Stimulated activated naive CD4-positive, alpha-beta T cell treated with Interleukin-2 at 50 U/mL for 16 hours (primary cell): Measurements from ENCODE around the gene TBC1D5.
"Not testable (repeated sequence)": the region's sequence is repeated elsewhere in the genome, so short reads cannot be mapped to it uniquely, and the experiment has no call there.

Experiments
- DNase-seq: peaks from one replicate; lab custom pipeline; 2025; lab: John Stamatoyannopoulos, UW

TBC1D5 gene

GRCh38 chr3:17402442-17402841 lies 340.0 kb downstream of the TBC1D5 start:
- no peak for DNase-seq

DNA sequence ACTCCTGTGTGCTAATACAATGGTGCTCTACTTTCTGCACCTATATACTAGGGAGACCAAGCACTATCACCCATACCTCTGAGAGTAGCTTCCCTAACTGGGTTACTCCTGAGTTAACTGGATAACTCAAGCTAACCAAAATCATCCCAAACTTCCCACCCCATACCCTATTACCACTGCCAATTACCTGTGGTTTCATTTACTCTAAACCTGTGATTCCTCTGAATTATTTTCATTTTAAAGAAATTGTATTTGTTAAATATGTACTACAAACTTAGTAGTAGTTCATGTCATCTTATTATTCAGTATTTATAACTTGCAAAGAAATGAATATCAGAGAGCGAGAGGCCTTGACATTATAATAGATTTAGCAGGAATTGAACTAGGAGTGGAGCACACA lies 340.5 kb downstream of the TBC1D5 start:
- no peak for DNase-seq

GRCh38 chr3:17399586-17399985 lies 342.8 kb downstream of the TBC1D5 start:
- DNase-seq: no peak

- DNase-seq: no peak
Observed at GRCh38 chr3:17398959-17399551, 343.4 kb downstream of the TBC1D5 start.

- DNase-seq: no peak
Observed at GRCh38 chr3:17396036-17396435, 346.4 kb downstream of the TBC1D5 start.

DNA sequence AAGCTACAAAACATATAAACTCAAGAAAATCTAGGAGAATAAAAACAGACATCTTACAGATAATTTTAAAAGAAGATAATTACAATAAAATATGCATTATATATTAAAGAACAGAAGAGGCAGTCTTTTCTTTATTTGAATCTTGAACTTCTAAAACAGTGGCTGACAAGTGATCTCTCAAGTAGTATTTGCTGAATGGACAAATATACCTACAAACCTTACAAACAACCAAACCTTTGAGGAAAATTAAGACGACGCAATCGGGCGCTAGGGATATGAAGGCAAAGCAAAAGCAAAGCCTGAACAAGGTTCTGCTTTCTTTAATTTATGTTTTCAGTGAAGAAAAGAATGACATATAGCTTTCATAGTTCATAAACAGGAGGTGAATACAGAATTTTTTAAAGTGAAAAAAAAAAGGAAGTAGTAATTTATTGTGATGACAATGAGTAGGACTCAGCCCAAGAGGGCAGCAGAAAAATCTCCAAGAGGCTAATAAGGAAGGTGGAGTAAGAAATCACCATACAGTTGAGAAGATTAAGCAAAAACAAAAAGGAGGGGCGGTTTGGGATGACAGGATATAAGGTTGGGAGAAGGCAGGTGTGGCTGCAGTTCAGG lies 347.8 kb downstream of the TBC1D5 start:
- DNase-seq: no peak

GRCh38 chr3:17392516-17392915 lies 349.9 kb downstream of the TBC1D5 start:
- DNase-seq: not testable (repeated sequence)

- no peak for DNase-seq
Observed at GRCh38 chr3:17390785-17391184, 351.6 kb downstream of the TBC1D5 start.

DNA sequence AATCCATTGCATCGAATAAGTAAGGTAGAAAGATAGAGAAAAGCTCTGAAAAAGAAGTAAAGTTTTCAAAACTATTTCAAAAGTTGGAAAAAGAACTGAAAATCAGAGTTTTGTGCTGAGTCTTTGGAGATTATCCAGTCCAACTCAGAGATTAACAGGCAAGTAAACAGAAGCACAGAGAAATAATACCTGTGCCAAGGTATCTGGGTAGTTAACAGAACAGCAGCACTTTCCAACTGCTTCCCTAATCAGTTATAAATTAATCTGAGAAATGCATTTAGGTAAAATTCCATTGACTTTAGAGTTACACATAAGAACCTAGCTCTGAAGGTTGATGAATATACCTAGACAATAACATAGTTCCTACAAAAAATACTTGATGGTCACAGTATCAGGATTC lies 355.3 kb downstream of the TBC1D5 start:
- no peak for DNase-seq

DNA sequence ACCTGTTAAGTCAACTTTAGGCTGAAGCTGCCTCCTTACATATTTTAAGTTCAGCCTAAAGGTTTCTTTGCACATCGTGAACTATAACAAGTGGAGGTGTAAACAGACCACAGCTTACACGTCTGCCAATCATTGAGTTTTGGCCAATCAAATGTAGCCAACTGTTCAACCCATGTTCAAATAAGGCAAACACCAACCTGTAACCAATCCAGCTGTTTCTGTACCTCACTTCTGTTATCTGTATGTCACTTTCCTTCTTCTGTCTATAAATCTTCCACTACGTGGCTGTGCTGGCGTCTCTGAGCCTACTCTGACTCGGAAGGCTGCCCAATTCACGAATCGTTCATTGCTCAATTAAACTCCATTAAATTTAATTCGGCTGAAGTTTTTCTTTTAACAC lies 356.0 kb downstream of the TBC1D5 start:
- DNase-seq: no peak

GRCh38 chr3:17384567-17385296 lies 357.7 kb downstream of the TBC1D5 start:
- no peak for DNase-seq

DNA sequence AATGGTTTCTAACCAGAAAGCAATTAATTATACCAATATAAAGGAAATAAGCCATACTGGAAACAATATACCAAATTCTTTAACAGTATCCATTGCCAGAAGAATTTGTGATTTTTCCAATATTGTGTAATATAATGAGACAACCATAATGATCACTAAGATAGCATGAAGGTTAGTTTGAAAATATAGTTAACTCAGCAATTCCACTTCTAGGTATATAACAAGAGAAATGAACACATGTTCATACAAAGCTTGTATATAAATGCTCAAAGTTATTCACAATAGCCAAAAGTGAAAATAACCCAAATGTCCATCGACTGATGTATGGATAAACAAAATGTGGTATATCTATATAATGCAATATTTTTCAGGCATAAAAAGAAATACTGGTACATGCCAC lies 369.1 kb downstream of the TBC1D5 start:
- DNase-seq: no peak

DNA sequence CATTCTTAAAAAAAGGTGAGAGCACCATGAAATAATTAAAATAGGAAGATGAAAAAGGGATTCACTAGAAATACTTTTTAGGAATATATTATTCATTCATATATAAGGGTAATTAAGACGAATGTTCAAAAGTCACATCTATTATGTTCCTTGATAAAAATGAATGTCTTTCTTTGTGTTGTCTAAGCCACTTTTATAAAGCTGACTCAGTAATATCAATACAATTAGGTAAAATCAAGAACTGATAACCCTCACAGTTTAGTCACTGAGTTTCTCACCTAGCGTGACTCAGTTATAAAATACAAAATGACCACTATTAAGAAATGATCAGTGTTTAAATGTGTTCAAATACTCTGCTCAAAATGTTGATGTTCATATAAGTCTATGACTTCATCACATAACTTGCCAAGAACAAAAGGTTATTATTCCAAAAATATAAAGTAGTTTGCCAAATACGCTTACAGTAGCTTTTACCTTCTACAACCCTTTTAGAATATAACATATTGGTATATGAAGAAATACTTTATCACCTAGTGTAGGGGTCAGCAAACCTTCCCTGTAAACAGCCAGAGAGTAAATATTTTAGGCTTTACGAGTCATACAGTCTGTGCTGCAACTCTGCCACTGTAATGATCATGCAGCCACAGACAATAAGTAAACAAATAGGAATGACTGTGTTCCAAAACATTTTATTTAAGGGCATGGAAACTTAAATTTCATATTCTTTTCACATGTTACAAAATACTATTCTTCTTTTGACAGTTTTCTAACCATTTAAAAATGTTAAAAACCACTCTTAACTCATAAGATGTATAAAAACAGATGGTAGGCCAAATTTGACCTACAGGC lies 369.8 kb downstream of the TBC1D5 start:
- no peak for DNase-seq

- no peak for DNase-seq
Observed at GRCh38 chr3:17369973-17370372, 372.5 kb downstream of the TBC1D5 start.

DNA sequence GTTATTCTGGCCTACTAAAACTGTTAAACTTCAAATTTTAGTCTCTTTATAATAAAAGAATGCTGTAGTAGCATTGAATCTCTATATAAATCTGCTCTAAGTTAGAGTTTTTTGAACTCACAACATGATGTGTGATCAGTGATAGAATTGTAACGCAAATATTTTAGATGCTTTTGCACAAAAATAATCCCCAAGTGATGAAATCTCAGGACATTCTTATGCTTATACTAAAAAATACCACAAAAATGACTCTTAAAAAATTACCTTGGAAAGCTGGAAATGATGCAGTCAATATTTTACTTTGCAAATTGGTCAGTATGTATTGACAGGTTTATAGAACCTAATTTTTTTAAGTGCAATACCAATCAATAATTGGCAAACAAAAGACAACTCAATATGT lies 375.3 kb downstream of the TBC1D5 start:
- no peak for DNase-seq

- no peak for DNase-seq
Observed at GRCh38 chr3:17360991-17361390, 381.4 kb downstream of the TBC1D5 start.

GRCh38 chr3:17359911-17360310 lies 382.5 kb downstream of the TBC1D5 start:
- DNase-seq: no peak

DNA sequence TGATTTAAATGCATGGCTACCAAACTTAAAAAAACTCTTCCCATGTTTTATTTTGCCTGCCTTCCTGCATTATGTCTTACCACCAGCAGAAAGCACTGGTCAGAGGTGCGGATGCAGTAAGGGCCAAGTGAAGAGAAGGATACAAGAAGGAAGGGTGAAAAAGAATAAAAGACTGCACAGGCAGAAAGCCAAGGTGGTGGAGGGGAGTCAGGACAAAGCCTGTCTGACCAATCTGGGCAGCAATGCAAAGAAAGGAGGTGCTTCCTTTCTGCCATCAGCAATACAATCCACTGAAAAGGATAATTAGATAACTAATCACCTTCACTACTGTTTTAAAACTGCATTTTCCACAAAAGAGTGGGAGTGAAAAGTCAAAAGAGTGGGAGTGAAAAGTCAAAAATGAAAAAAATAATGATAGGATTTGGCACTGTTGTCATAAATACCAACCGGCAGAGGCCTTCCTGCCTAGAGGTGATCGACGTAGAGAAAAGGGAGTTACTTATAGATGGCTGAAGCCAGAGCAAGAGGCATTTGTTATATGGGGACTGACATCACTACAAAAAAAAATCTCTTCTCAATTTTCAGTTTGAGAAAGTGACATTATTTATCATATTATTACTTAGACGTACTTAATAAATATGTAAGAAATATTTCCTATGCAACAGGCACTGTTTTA lies 385.3 kb downstream of the TBC1D5 start:
- DNase-seq: no peak

DNA sequence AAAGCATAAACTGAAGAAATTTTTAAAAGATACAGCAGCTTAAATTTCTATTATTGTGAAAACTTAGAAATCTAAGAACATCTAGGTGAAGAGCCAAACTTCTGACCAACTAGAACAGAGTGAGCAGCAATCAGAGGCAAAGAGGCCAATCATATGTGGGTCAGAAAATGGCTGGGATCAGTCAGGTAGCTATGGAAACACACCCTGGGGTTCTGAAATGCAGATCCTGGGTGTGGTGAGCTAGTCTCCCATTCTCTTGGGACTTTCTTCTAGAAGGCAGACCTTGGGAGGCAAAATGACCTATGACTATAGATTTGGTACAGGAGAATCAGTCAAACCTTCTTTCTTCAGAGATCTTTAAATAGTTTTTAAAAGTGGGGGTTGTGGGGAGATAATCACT lies 385.8 kb downstream of the TBC1D5 start:
- no peak for DNase-seq

DNA sequence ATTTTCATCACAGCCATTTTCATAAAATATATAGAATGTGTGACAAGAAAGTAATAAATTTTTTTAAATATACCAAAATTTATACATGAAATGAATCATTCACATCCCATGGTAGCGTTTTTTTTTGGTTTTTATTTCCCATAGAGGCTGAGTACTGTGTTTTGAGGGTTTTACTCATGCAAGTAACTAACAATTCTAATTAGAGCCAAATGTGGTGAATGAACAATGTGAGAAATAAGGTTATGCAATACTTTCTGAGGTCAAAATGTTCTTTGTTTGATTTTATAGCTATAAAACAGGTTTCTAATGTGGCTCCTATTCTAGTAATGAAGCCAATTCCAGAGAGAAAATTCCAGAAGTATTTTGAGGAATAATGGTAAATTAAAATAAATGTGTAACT lies 386.8 kb downstream of the TBC1D5 start:
- DNase-seq: no peak

DNA sequence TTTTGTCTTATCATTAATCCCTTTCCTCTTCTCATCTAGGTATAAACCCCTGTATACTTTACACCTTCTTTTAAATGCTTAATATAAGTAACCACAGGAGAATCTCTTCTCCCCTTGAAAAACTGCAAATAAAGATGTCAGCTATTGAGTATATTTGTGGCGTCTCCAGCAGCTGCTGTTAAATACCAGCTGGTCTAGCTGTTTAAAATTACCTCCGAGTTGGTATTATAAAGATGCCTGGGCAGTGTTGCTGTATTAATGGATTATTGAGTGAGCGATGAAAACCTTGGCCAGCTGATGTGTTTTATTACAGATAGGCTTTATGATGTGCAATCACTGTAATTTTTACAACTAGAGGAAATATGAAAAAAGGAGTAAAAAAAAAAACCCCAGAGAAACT lies 388.1 kb downstream of the TBC1D5 start:
- no peak for DNase-seq

DNA sequence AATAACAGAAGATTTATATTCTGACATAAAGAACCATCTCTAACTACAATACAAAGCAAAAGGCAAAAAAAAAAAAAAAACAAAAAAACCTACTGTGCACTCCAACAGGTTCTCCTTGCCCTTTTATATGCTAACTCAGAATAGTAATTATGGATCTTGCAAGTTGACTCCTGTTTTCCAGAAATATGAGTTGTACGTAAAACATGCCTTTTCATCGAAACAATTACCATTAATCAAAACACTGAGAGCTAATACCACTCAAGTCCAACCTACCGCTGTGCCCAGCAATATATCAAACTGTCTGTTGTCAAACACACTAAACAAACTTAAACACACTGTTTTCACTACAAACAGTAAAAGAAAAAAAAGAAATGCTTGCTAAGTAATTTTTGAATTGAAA lies 389.8 kb downstream of the TBC1D5 start:
- DNase-seq: no peak
